Fibroblast of lung (primary cell): Measurements from ENCODE around the gene CYP2A6.

Source experiments
- CTCF ChIP-seq, 2 donors: IDR thresholded peaks in 1 of 2; conservative IDR thresholded peaks in 1 of 2; 1 replicate in 1 of 2; 2 replicates in 1 of 2; pipeline ENCODE4 v1.5.1; 2011 to 2012; ENCODE audit warnings: low read length in 2 of 2, control low read depth in 1 of 2, inconsistent platforms in 1 of 2, low read depth in 1 of 2, mild to moderate bottlenecking in 1 of 2
- EZH2 ChIP-seq: IDR thresholded peaks from 2 replicates; pipeline ENCODE4 v1.5.1; 2012; ENCODE audit warnings: low read length, control low read depth, mild to moderate bottlenecking; ENCODE audit errors: missing control alignments

GRCh38 chr19:40803857-40804782 is 46.1 kb downstream of the CYP2A6 start:
- TF ChIP-seq CTCF (conservative IDR thresholded peaks at IDR 0.05 in 1 of 2, IDR thresholded peaks at IDR 0.05 in 1 of 2; ENCODE audit: low read depth in 1 of 2, low read length in 2 of 2) (no peak), EZH2 (no peak)
